Rectal smooth muscle tissue (tissue), 1 donor: ENCODE measurements around the gene HNF1A.
A peak's percentile ranks its signal among the peaks of the same experiment; 100 is the strongest.

ENCODE experiments used
- H3K27ac ChIP-seq: one replicate; pipeline ENCODE4 v1.7.0; 2013; ENCODE audit warnings: low read depth, low read length, inconsistent platforms
- H3K27me3 ChIP-seq: one replicate; pipeline ENCODE4 v1.7.0; 2013; ENCODE audit warnings: low read length; ENCODE audit not compliant: control insufficient read depth, insufficient read depth
- H3K36me3 ChIP-seq: one replicate; pipeline ENCODE4 v1.7.0; 2013; ENCODE audit warnings: low read length; ENCODE audit not compliant: control insufficient read depth, insufficient read depth
- H3K4me1 ChIP-seq: one replicate; pipeline ENCODE4 v1.7.0; 2013; ENCODE audit warnings: low read length; ENCODE audit not compliant: control insufficient read depth, insufficient read depth
- H3K4me3 ChIP-seq: one replicate; pipeline ENCODE4 v1.7.0; 2013; ENCODE audit warnings: low read length
- H3K9ac ChIP-seq: one replicate; pipeline ENCODE4 v1.7.0; 2013; ENCODE audit warnings: low read length

Gene HNF1A

GRCh38 chr12:120978296-120979219, at the start of gene HNF1A:
HNF1A (plus strand) TSS chr12:120978543; CDS start chr12:120978769, 226 bp downstream.
- H3K36me3 ChIP-seq: no peaks in the 10 kb centered on the region
- H3K9ac ChIP-seq: peak within 1 kb of the TSS; percentile 40
- no peaks in the 10 kb centered on the region for H3K4me1 ChIP-seq
- H3K27me3 ChIP-seq: no peaks in the 10 kb centered on the region
- peak within 1 kb of the TSS; percentile 51 for H3K27ac ChIP-seq
- peak within 1 kb of the TSS; percentile 63 for H3K4me3 ChIP-seq

- H3K36me3 ChIP-seq: no peaks in the 10 kb centered on the region
- no peak overlapping the region for H3K9ac ChIP-seq
- no peak overlapping the region for H3K4me3 ChIP-seq
- no peak overlapping the region for H3K27ac ChIP-seq
- H3K27me3 ChIP-seq: no peaks in the 10 kb centered on the region
- no peaks in the 10 kb centered on the region for H3K4me1 ChIP-seq
Observed at GRCh38 chr12:120928864-120929652, 49.3 kb upstream of the HNF1A start.

- Histone ChIP-seq H3K36me3 (no peaks in the 10 kb centered on the region), H3K4me1 (no peaks in the 10 kb centered on the region), H3K4me3 (no peak overlapping the region), H3K27ac (no peak overlapping the region), H3K27me3 (no peaks in the 10 kb centered on the region), H3K9ac (no peak overlapping the region)
Observed at GRCh38 chr12:120930032-120930431, 48.3 kb upstream of the HNF1A start.

- no peak overlapping the region for H3K27ac ChIP-seq
- H3K9ac ChIP-seq: no peak overlapping the region
- H3K4me1 ChIP-seq: no peaks in the 10 kb centered on the region
- no peak overlapping the region for H3K4me3 ChIP-seq
- no peaks in the 10 kb centered on the region for H3K27me3 ChIP-seq
- no peaks in the 10 kb centered on the region for H3K36me3 ChIP-seq
Observed at GRCh38 chr12:120932058-120932457, 46.3 kb upstream of the HNF1A start.

GRCh38 chr12:120932956-120933526, 45.3 kb upstream of the HNF1A start:
- Histone ChIP-seq H3K27ac (no peak overlapping the region), H3K27me3 (no peaks in the 10 kb centered on the region), H3K36me3 (no peaks in the 10 kb centered on the region), H3K9ac (no peak overlapping the region), H3K4me3 (no peak overlapping the region), H3K4me1 (no peaks in the 10 kb centered on the region)

- Histone ChIP-seq H3K4me3 (no peak overlapping the region), H3K4me1 (no peaks in the 10 kb centered on the region), H3K27ac (no peak overlapping the region), H3K27me3 (no peaks in the 10 kb centered on the region), H3K36me3 (no peaks in the 10 kb centered on the region), H3K9ac (no peak overlapping the region)
Observed at GRCh38 chr12:120933786-120934185, 44.6 kb upstream of the HNF1A start.

- Histone ChIP-seq H3K27me3 (no peaks in the 10 kb centered on the region), H3K27ac (no peak overlapping the region), H3K9ac (no peak overlapping the region), H3K4me1 (no peaks in the 10 kb centered on the region), H3K36me3 (no peaks in the 10 kb centered on the region), H3K4me3 (no peak overlapping the region)
Observed at GRCh38 chr12:120936197-120936596, 42.1 kb upstream of the HNF1A start.

- Histone ChIP-seq H3K27ac (no peak overlapping the region), H3K36me3 (no peaks in the 10 kb centered on the region), H3K4me3 (no peak overlapping the region), H3K9ac (no peak overlapping the region), H3K27me3 (no peaks in the 10 kb centered on the region), H3K4me1 (no peaks in the 10 kb centered on the region)
Observed at GRCh38 chr12:120938496-120938895, 39.8 kb upstream of the HNF1A start.

- no peaks in the 10 kb centered on the region for H3K27me3 ChIP-seq
- H3K27ac ChIP-seq: no peak overlapping the region
- no peaks in the 10 kb centered on the region for H3K4me1 ChIP-seq
- H3K9ac ChIP-seq: no peak overlapping the region
- H3K36me3 ChIP-seq: no peaks in the 10 kb centered on the region
- no peak overlapping the region for H3K4me3 ChIP-seq
Observed at GRCh38 chr12:120939523-120939922, 38.8 kb upstream of the HNF1A start.

- no peaks in the 10 kb centered on the region for H3K27me3 ChIP-seq
- H3K36me3 ChIP-seq: no peaks in the 10 kb centered on the region
- H3K27ac ChIP-seq: no peak overlapping the region
- H3K4me1 ChIP-seq: no peaks in the 10 kb centered on the region
- H3K4me3 ChIP-seq: no peak overlapping the region
- H3K9ac ChIP-seq: no peak overlapping the region
Observed at GRCh38 chr12:120940006-120940405, 38.3 kb upstream of the HNF1A start.

- Histone ChIP-seq H3K27ac (no peak overlapping the region), H3K36me3 (no peaks in the 10 kb centered on the region), H3K27me3 (no peaks in the 10 kb centered on the region), H3K9ac (no peak overlapping the region), H3K4me3 (no peak overlapping the region), H3K4me1 (no peaks in the 10 kb centered on the region)
Observed at GRCh38 chr12:120940799-120941198, 37.5 kb upstream of the HNF1A start.

GRCh38 chr12:120941412-120941811, 36.9 kb upstream of the HNF1A start:
- no peak overlapping the region for H3K27ac ChIP-seq
- no peak overlapping the region for H3K9ac ChIP-seq
- no peaks in the 10 kb centered on the region for H3K4me1 ChIP-seq
- no peaks in the 10 kb centered on the region for H3K36me3 ChIP-seq
- H3K27me3 ChIP-seq: no peaks in the 10 kb centered on the region
- H3K4me3 ChIP-seq: no peak overlapping the region
